Erythroblast (primary cell): ENCODE measurements around the gene LRRC9.

Experiments used
- GATA1 ChIP-seq: IDR thresholded peaks from 2 replicates; pipeline ENCODE4 v1.6.1; 2011; ENCODE audit warnings: low read depth, mild to moderate bottlenecking, control low read depth, low read length, moderate library complexity
- POLR2A ChIP-seq: IDR thresholded peaks from 2 replicates; pipeline ENCODE4 v1.6.1; 2011; ENCODE audit warnings: mild to moderate bottlenecking, low read length

- no peak for TF ChIP-seq POLR2A
- TF ChIP-seq GATA1: no peak
Observed at GRCh38 chr14:59890676-59891075, 29.3 kb upstream of the LRRC9 start.
